DMS 273 (cell line): ENCODE data around the gene OR13G1.
"Not testable (repeated sequence)": the region's sequence is repeated elsewhere in the genome, so short reads cannot be mapped to it uniquely, and the experiment has no call there.

ENCODE experiments used
- DNase-seq: peaks from one replicate; lab custom pipeline; 2025; ENCODE audit not compliant: unreplicated experiment; lab: John Stamatoyannopoulos, UW

OR13G1 gene

GRCh38 chr1:247679639-247680038 lies at the start of gene OR13G1:
OR13G1 (minus strand) TSS chr1:247679739; CDS start chr1:247673041, 6,698 bp downstream.
- no peak for DNase-seq

- DNase-seq = no peak
Observed at GRCh38 chr1:247721222-247721621, 41.7 kb upstream of the OR13G1 start.

- DNase-seq = no peak
Observed at GRCh38 chr1:247716546-247716945, 37.0 kb upstream of the OR13G1 start, which contains the start of gene OR6F1. OR6F1 (minus strand) TSS chr1:247716646; CDS start chr1:247712755, 3,891 bp downstream.

GRCh38 chr1:247713753-247714152 lies 34.2 kb upstream of the OR13G1 start:
- DNase-seq = no peak

- DNase-seq = not testable (repeated sequence)
Observed at GRCh38 chr1:247710681-247711080, 31.1 kb upstream of the OR13G1 start.

GRCh38 chr1:247701338-247701737 lies 21.8 kb upstream of the OR13G1 start:
- no peak for DNase-seq

- peak; percentile 83 for DNase-seq
Observed at GRCh38 chr1:247681288-247681897, 1.9 kb upstream of the OR13G1 start.

- no peak for DNase-seq
Observed at GRCh38 chr1:247680171-247680570, 632 bp upstream of the OR13G1 start.

- no peak for DNase-seq
Observed at GRCh38 chr1:247669225-247669624, 10.3 kb downstream of the OR13G1 start.

GRCh38 chr1:247656221-247656875 lies 23.2 kb downstream of the OR13G1 start:
- no peak for DNase-seq

- DNase-seq = no peak
Observed at GRCh38 chr1:247653040-247653439, 26.5 kb downstream of the OR13G1 start.

- DNase-seq = peak; percentile 4
Observed at GRCh38 chr1:247647864-247648263, 31.7 kb downstream of the OR13G1 start.

GRCh38 chr1:247646867-247647266 lies 32.7 kb downstream of the OR13G1 start:
- no peak for DNase-seq

- DNase-seq = no peak
Observed at GRCh38 chr1:247642742-247643141, 36.8 kb downstream of the OR13G1 start.

- no peak for DNase-seq
Observed at GRCh38 chr1:247639381-247639981, 40.1 kb downstream of the OR13G1 start.

- DNase-seq = no peak
Observed at GRCh38 chr1:247638781-247639180, 40.8 kb downstream of the OR13G1 start.

GRCh38 chr1:247638011-247638410 lies 41.5 kb downstream of the OR13G1 start:
- no peak for DNase-seq

- no peak for DNase-seq
Observed at GRCh38 chr1:247627951-247628350, 51.6 kb downstream of the OR13G1 start.
